Type B pancreatic cell (in vitro differentiated cells): ENCODE results near the gene TGFBR3. TPM values are rescaled to one million over a fixed set of nuclear protein-coding genes. Genes with fewer than 3 reads are reported as not detected.
A peak's percentile ranks its signal among the peaks of the same experiment; 100 is the strongest.

Experiments
- DNase-seq: peaks from one replicate; pipeline ENCODE4 v3.0.0; 2021; ENCODE audit warnings: mixed read lengths; ENCODE audit not compliant: unreplicated experiment; ENCODE audit errors: extremely low spot score
- H3K27ac Mint-ChIP-seq: 2 replicates; pipeline ENCODE4 v1.8.0; 2021; ENCODE audit warnings: mild to moderate bottlenecking, mixed read lengths
- H3K27me3 Mint-ChIP-seq: 2 replicates; pipeline ENCODE4 v1.8.0; 2021; ENCODE audit warnings: mixed read lengths
- H3K36me3 Mint-ChIP-seq: 2 replicates; pipeline ENCODE4 v1.8.0; 2021; ENCODE audit warnings: mixed read lengths
- H3K4me1 Mint-ChIP-seq: one replicate; pipeline ENCODE4 v1.8.0; 2021; ENCODE audit warnings: mixed read lengths; ENCODE audit not compliant: unreplicated experiment
- H3K4me3 Mint-ChIP-seq: 2 replicates; pipeline ENCODE4 v1.8.0; 2021; ENCODE audit warnings: mild to moderate bottlenecking, mixed read lengths
- H3K9me3 Mint-ChIP-seq: 2 replicates; pipeline ENCODE4 v1.8.0; 2021; ENCODE audit warnings: mixed read lengths
- total RNA-seq: library from RNA; stranded (reverse); gene quantifications from 2 replicates; pipeline ENCODE4 v1.2.1, GENCODE V29; 2021; ENCODE audit warnings: low replicate concordance
- TF ChIP-seq, protein P1 (sequence below): fragments of 200-600 bp; sonication (generic); conservative IDR thresholded peaks from 2 replicates; pipeline ENCODE4 v1.5.0; 2021; ENCODE audit warnings: antibody characterized with exemption, mild to moderate bottlenecking

The TGFBR3 gene
- total RNA-seq, 1 donor from 2014 or later: 33.5 TPM

DNA sequence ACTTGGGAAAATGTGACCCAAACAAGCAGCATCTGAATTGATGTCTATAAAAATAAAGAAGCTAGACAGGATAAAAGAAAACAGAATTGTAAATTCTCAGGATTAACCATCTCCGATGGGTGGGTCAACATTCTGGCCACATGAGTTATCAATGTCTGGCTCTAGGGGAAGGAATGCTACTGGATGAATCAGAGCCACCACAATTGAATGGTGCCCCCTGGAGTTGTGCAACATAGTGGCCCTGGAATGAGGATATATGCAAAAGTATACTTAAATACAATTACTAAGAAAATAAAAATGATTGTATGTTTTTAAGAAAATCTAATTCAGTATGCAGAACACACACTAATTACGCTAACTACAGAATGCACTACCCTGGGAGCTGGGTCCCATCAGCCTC lies 185.6 kb downstream of the TGFBR3 start:
- no peaks in the 10 kb centered on the region for H3K9me3 Mint-ChIP-seq
- TF ChIP-seq, protein P1, sequence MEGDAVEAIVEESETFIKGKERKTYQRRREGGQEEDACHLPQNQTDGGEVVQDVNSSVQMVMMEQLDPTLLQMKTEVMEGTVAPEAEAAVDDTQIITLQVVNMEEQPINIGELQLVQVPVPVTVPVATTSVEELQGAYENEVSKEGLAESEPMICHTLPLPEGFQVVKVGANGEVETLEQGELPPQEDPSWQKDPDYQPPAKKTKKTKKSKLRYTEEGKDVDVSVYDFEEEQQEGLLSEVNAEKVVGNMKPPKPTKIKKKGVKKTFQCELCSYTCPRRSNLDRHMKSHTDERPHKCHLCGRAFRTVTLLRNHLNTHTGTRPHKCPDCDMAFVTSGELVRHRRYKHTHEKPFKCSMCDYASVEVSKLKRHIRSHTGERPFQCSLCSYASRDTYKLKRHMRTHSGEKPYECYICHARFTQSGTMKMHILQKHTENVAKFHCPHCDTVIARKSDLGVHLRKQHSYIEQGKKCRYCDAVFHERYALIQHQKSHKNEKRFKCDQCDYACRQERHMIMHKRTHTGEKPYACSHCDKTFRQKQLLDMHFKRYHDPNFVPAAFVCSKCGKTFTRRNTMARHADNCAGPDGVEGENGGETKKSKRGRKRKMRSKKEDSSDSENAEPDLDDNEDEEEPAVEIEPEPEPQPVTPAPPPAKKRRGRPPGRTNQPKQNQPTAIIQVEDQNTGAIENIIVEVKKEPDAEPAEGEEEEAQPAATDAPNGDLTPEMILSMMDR: peak; percentile 41
- peaks cover 42% of the 10 kb centered on the region for H3K36me3 Mint-ChIP-seq
- H3K4me3 Mint-ChIP-seq: no peak overlapping the region
- no peak overlapping the region for H3K27ac Mint-ChIP-seq
- H3K4me1 Mint-ChIP-seq: peaks cover 49% of the 10 kb centered on the region
- DNase-seq: no peak
- H3K27me3 Mint-ChIP-seq: no peaks in the 10 kb centered on the region

DNA sequence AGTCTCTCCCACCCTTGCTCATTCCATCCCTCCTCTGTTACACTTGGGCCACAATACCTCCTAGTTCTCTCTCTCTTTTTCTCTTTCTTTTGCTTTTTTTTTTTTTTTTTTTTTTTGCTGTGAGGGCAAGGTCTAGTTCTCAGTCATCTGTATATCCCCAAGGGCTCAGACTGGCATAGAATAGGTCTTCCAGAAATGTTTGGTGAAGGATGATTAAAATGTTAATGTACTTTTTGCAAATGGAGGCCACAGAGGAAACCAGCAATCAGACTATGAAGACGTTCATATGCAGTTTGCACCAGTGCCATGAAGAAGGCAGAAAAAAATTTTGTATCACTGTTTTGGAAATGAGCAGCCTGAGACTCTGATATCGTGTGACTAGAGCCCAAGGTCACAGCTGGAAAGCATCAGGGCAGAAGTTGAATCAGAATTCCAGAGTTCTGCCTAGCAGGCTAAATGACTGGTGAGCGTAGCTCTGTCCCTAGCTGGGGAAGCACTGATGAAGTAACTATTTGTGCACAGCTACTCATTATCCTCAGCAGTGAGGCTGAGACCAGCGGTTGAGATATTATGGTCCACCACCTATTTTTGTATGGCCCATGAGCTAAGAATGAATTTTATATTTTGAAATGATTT lies 186.5 kb downstream of the TGFBR3 start:
- no peak for DNase-seq
- Mint-ChIP-seq H3K27me3 (no peaks in the 10 kb centered on the region), H3K27ac (peak overlapping the region; percentile 8), H3K4me3 (peak overlapping the region; percentile 4), H3K4me1 (peaks cover 45% of the 10 kb centered on the region), H3K36me3 (peaks cover 43% of the 10 kb centered on the region), H3K9me3 (no peaks in the 10 kb centered on the region)
- TF ChIP-seq, protein P1: no peak

DNA sequence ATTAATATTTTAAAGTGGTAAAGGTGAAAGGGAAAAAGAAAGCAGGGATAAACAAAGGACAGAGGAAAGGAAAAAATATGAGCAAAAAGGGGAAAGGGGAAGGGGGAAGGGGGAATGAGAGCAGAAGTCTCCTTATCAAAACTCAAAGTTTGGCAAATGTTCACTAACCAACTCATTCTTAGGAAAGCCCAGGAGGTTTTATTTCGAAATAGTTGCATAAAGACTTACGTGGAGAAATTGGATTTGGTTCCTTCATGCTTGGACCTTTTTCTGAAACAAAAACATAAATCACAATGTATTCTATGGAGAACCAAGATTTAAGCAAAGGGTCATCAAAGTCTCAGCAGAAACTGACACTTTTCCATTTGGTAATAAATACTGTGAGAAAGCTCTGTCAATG lies 188.1 kb downstream of the TGFBR3 start:
- no peaks in the 10 kb centered on the region for H3K27me3 Mint-ChIP-seq
- H3K27ac Mint-ChIP-seq: no peak overlapping the region
- no peaks in the 10 kb centered on the region for H3K9me3 Mint-ChIP-seq
- H3K36me3 Mint-ChIP-seq: peaks cover 40% of the 10 kb centered on the region
- peaks cover 45% of the 10 kb centered on the region for H3K4me1 Mint-ChIP-seq
- no peak overlapping the region for H3K4me3 Mint-ChIP-seq
- DNase-seq: no peak
- TF ChIP-seq, protein P1: no peak

DNA sequence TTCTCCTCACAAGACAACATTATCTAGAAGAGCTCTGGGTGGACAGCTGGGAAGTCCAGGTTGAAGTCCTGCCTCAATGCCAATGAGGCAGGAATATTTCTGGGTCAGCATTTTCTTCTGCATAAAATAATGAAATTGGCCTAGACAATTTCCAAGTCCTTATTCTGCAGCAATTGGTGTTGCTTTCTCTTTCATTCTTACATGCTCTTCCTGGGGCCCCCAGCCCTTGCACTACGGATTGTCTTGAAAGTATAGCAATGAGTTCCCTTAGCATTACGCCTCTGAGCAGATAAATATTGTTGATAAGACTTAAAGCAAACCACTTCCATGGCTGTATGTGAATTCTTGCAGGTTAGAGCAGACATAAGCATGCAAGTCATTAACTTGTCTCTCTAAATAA lies 188.5 kb downstream of the TGFBR3 start:
- Mint-ChIP-seq H3K4me3 (no peak overlapping the region), H3K36me3 (peaks cover 44% of the 10 kb centered on the region), H3K27me3 (no peaks in the 10 kb centered on the region), H3K27ac (no peak overlapping the region), H3K9me3 (no peaks in the 10 kb centered on the region), H3K4me1 (peaks cover 45% of the 10 kb centered on the region)
- TF ChIP-seq, protein P1: no peak
- no peak for DNase-seq

DNA sequence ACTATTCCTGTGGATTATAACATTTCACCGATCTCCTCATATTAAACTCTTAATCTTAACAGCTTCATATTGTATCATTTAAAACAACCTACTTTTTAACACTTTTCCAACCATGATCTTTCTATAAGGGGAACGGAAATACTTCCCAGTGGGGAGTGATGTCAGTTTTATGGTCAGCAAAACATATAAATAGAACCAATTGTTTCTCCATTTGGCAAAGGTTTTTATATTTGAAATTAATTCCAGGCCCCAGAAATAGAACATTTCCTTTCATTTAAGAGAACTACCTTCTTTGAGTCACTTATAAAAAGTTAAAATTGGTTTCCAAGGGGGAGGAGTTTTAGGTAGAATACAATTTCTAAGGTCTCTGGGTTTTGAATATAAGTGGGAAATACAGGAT lies 189.6 kb downstream of the TGFBR3 start:
- Mint-ChIP-seq H3K9me3 (no peaks in the 10 kb centered on the region), H3K36me3 (peaks cover 41% of the 10 kb centered on the region), H3K4me3 (no peak overlapping the region), H3K27ac (no peak overlapping the region), H3K4me1 (peaks cover 40% of the 10 kb centered on the region), H3K27me3 (no peaks in the 10 kb centered on the region)
- no peak for DNase-seq
- TF ChIP-seq, protein P1: no peak
